ENCODE results near the gene MAPK14. TPM values are rescaled to one million over a fixed set of nuclear protein-coding genes. Genes with fewer than 3 reads are reported as not detected.

Gene MAPK14
- total and polyA plus RNA-seq, 7 donors, result 11.8 to 42.0 (median 31.0) TPM

GRCh38 chr6:36116066-36116864 is 88.7 kb downstream of the MAPK14 start:
- DNase-seq (no peak), ATAC-seq (no peak)
- H3K27me3 ChIP-seq (ENCODE audit: insufficient read depth in 3 of 3, low read length in 2 of 3), result no peaks in the 10 kb centered on the region
- no peaks in the 10 kb centered on the region for H3K9me3 ChIP-seq
- no peak overlapping the region for H3K27ac ChIP-seq
- intact Hi-C loops (cut with DNase I), result no loop called here
- H3K4me1 ChIP-seq, result peaks cover 31% of the 10 kb centered on the region
- 76 to 89% (median 77%) methylated on average over 3 of the region's 3 CpGs for WGBS, 3 donors
- H3K4me3 ChIP-seq, result no peak overlapping the region
- H3K36me3 ChIP-seq (ENCODE audit: insufficient read depth in 1 of 2, low read depth in 1 of 2), result peaks cover 0 to 25% of the 10 kb centered on the region in 2 donors
- TF ChIP-seq, protein P1, sequence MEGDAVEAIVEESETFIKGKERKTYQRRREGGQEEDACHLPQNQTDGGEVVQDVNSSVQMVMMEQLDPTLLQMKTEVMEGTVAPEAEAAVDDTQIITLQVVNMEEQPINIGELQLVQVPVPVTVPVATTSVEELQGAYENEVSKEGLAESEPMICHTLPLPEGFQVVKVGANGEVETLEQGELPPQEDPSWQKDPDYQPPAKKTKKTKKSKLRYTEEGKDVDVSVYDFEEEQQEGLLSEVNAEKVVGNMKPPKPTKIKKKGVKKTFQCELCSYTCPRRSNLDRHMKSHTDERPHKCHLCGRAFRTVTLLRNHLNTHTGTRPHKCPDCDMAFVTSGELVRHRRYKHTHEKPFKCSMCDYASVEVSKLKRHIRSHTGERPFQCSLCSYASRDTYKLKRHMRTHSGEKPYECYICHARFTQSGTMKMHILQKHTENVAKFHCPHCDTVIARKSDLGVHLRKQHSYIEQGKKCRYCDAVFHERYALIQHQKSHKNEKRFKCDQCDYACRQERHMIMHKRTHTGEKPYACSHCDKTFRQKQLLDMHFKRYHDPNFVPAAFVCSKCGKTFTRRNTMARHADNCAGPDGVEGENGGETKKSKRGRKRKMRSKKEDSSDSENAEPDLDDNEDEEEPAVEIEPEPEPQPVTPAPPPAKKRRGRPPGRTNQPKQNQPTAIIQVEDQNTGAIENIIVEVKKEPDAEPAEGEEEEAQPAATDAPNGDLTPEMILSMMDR (IDR thresholded peaks at IDR 0.05), result no peak

DNA sequence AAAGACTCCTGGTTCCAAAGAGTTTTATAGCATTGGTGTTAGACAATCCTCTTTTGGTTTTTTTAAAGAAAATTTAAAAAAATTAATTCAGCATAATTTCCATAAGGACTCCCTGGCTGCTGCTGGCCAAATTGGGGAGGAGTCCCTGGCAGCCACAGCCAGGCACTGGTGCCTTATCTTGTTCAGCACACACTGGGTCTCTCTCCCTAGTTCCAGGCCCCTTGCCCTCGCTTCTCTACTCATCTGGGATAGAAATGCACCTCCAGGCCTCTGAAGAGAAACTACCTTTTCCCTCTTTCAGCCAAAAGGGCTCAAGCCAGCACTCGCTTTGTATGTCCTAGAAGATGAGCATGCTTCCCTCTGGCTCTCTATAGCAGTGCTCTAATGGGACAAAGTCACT is 89.3 kb downstream of the MAPK14 start:
- Histone ChIP-seq H3K4me1 (peaks cover 31% of the 10 kb centered on the region), H3K27me3 (ENCODE audit: insufficient read depth in 3 of 3, low read length in 2 of 3) (no peaks in the 10 kb centered on the region), H3K27ac (no peak overlapping the region), H3K4me3 (no peak overlapping the region), H3K36me3 (ENCODE audit: insufficient read depth in 1 of 2, low read depth in 1 of 2) (peaks cover 0 to 19% of the 10 kb centered on the region in 2 donors), H3K9me3 (no peaks in the 10 kb centered on the region)
- DNase-seq, result no peak
- TF ChIP-seq, protein P1 (IDR thresholded peaks at IDR 0.05), result no peak
- ATAC-seq, result no peak
- intact Hi-C loops (cut with DNase I), result no loop called here
- WGBS, 3 donors, result 90 to 97% (median 96%) methylated on average over 2 of the region's 2 CpGs

DNA sequence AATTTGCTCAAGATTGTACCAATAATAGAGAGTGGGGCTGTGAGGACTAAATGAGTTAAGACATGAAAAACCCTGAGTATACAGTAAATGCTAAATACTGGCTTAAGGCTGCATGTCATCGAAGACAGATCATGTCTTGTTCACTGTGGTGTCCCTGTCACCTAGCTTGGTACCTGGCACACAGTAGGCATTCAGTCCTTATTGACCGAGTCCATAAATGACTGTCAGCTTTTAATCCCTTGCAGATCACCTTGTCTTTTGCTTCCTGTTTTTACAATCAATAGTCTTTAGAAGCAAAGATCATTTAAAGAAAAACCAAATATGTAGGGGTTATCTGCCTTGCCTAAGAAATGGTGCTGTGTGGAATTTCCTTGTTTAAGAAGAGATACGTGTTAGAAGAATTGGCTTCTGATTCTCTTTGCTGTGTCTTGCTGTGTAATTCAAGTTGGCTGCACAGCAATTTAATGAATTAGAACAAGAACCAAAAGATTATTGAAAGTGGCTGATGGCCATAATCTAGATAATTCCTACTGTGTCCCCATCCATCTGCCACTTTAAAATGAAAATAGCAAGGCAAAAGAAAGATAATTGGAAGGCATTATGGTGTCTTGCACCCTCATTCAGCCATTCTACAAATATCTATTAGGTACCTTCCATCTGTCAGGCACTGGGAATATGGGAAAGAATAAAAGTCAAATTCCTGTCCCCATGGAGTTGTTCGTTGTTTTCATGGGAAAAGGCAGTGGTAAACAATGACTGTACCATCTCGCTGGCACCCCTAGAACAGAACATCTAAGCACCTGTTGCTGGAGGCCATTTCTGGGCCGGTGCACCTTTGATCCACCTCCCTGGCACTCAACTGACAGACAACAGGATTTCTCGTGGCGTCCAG is 90.3 kb downstream of the MAPK14 start:
- intact Hi-C loops (cut with DNase I), result no loop called here
- TF ChIP-seq, protein P1 (IDR thresholded peaks at IDR 0.05), result no peak
- WGBS, 3 donors, result 62 to 71% (median 63%) methylated on average over 8 of the region's 8 CpGs
- Histone ChIP-seq H3K4me1 (peaks cover 31% of the 10 kb centered on the region), H3K4me3 (no peak overlapping the region), H3K27ac (peak overlapping the region; percentile 46), H3K27me3 (ENCODE audit: insufficient read depth in 3 of 3, low read length in 2 of 3) (no peaks in the 10 kb centered on the region), H3K9me3 (no peaks in the 10 kb centered on the region), H3K36me3 (ENCODE audit: insufficient read depth in 1 of 2, low read depth in 1 of 2) (peaks cover 0 to 19% of the 10 kb centered on the region in 2 donors)
- no peak for DNase-seq
- ATAC-seq, result no peak

GRCh38 chr6:36118550-36119107 is 91.0 kb downstream of the MAPK14 start:
- Histone ChIP-seq H3K27ac (peak overlapping the region; percentile 46), H3K27me3 (ENCODE audit: insufficient read depth in 3 of 3, low read length in 2 of 3) (no peaks in the 10 kb centered on the region), H3K36me3 (ENCODE audit: insufficient read depth in 1 of 2, low read depth in 1 of 2) (peaks cover 0 to 19% of the 10 kb centered on the region in 2 donors), H3K4me3 (no peak overlapping the region), H3K4me1 (peaks cover 28% of the 10 kb centered on the region), H3K9me3 (no peaks in the 10 kb centered on the region)
- intact Hi-C loops (cut with DNase I), result no loop called here
- ATAC-seq (peak; percentile 60 to 80 (median 71)), DNase-seq (peak in 1 of 2 donors; percentile 74)
- TF ChIP-seq, protein P1 (IDR thresholded peaks at IDR 0.05), result no peak
- 43 to 65% (median 46%) methylated on average over 4 of the region's 4 CpGs for WGBS, 3 donors

Data from psoas muscle (tissue), 8 donors.